K562 (cell line): ENCODE data around the gene ZDHHC14. TPM values are rescaled to one million over a fixed set of nuclear protein-coding genes. Genes with fewer than 3 reads are reported as not detected.

Source experiments
- E2F8 ChIP-seq: fragments of 450-650 bp; IDR thresholded peaks from 2 replicates; pipeline ENCODE4 v1.7.1; 2018; ENCODE audit warnings: mild to moderate bottlenecking, low read depth; ENCODE audit not compliant: partially characterized antibody
- FOXK1 ChIP-seq: sonication (generic); formaldehyde crosslinking; IDR thresholded peaks from 2 replicates; pipeline ENCODE4 v1.8.0; 2022; ENCODE audit warnings: missing genetic modification reagents, mild to moderate bottlenecking, borderline replicate concordance
- MAFG ChIP-seq: fragments of 450-650 bp; conservative IDR thresholded peaks from 2 replicates; pipeline ENCODE4 v1.6.1; 2016; ENCODE audit warnings: missing genetic modification characterization, missing compliant biosample characterization
- MIER1 ChIP-seq: fragments of 450-650 bp; IDR thresholded peaks from 2 replicates; pipeline ENCODE4 v1.6.1; 2016; ENCODE audit warnings: antibody characterized with exemption, mild to moderate bottlenecking, low read depth
- PML ChIP-seq: IDR thresholded peaks from 2 replicates; pipeline ENCODE4 v1.6.1; 2012; ENCODE audit warnings: low read length, inconsistent platforms
- SMAD4 ChIP-seq: fragments of 250-450 bp; sonication (Bioruptor Pico); conservative IDR thresholded peaks from 2 replicates; pipeline ENCODE4 v1.8.0; 2021; ENCODE audit warnings: inconsistent platforms, mild to moderate bottlenecking, moderate library complexity
- SMC3 ChIP-seq: conservative IDR thresholded peaks from 2 replicates; pipeline ENCODE4 v1.6.1; 2011; ENCODE audit warnings: low read depth, low read length, improper control_type of control experiment; ENCODE audit not compliant: insufficient read depth
- SRSF1 ChIP-seq: fragments of 200-400 bp; formaldehyde crosslinking; IDR thresholded peaks from 2 replicates; pipeline ENCODE4 v1.6.1; 2017; ENCODE audit warnings: mild to moderate bottlenecking, low read depth, low read length, moderate library complexity
- ZNF224 ChIP-seq: sonication (generic); formaldehyde crosslinking; IDR thresholded peaks from 2 replicates; pipeline ENCODE4 v1.8.0; 2022; ENCODE audit warnings: mild to moderate bottlenecking, missing genetic modification reagents
- ZNF407 ChIP-seq: fragments of 450-650 bp; IDR thresholded peaks from 2 replicates; pipeline ENCODE4 v1.6.1; 2016; ENCODE audit warnings: low read depth
- ZNF561 ChIP-seq: fragments of 450-650 bp; formaldehyde crosslinking; conservative IDR thresholded peaks from 2 replicates; pipeline ENCODE4 v1.4.0; 2020; ENCODE audit warnings: mild to moderate bottlenecking, moderate library complexity
- ZNF592 ChIP-seq: fragments of 450-650 bp; IDR thresholded peaks from 2 replicates; pipeline ENCODE4 v1.6.1; 2017; ENCODE audit warnings: antibody characterized with exemption, mild to moderate bottlenecking
- polyA plus RNA-seq, 8 experiments: library from polyadenylated mRNA; depleted of rRNA in 4 of 8; stranded (reverse) in 5 of 8; unstranded in 3 of 8; fragments of >200 nt; fragmentation: Nextera tagmentation in 2 of 8; fragmentation: Illumina TruSeq in 1 of 8; extraction: Ambion mirVana in 2 of 8; extraction: Trizol in 1 of 8; gene quantifications; 2 replicates each; pipeline versions ENCODE4 v1.2.1 to v1.2.3, GENCODE V29; 2011 to 2014; ENCODE audit warnings: inconsistent platforms in 1 of 8, missing spikeins in 1 of 8
- total RNA-seq, 7 experiments: library from RNA; depleted of rRNA in 6 of 7; stranded (reverse); fragments of >200 nt in 6 of 7; fragmentation: Illumina TruSeq in 2 of 7; extraction: Trizol in 2 of 7; gene quantifications; 2 replicates each; pipeline versions ENCODE4 v1.2.1 to v1.2.3, GENCODE V29; 2011 to 2021; ENCODE audit warnings: low replicate concordance in 1 of 7

ZDHHC14 gene
- total and polyA plus RNA-seq, 9 of the 15 experiments (the other 6 are each of a cell fraction or from before 2014, with no cell fraction given) = 0.92 to 23.1 (median 13.8) TPM

- TF ChIP-seq ZNF592 (no peak), MAFG (tag) (no peak), ZNF561 (CRISPR knock-in tag) (no peak), SMC3 (no peak), E2F8 (no peak), SMAD4 (CRISPR knock-in tag) (0 out of 2 replicates have a peak, but pooled peaks have one; percentile 24), ZNF224 (CRISPR knock-in tag) (no peak), ZNF407 (no peak), FOXK1 (CRISPR knock-in tag) (no peak), MIER1 (no peak), SRSF1 (no peak), PML (no peak)
Measured at GRCh38 chr6:157635388-157636244, 254.6 kb downstream of the ZDHHC14 start (continued).
